OCI-LY3 (cell line): ENCODE data around the gene LGALS7B.

Experiments
- EZH2phosphoT487 ChIP-seq: fragments of 200-600 bp; shearing (Covaris generic); IDR thresholded peaks from 2 replicates; pipeline ENCODE4 v1.6.1; 2018; ENCODE audit warnings: antibody characterized with exemption, mixed run types, low read depth
- TF ChIP-seq, protein P1 (sequence below): fragments of 200-600, 300-600 bp; sonication (generic); IDR thresholded peaks from 2 replicates; pipeline ENCODE4 v1.5.1; 2014; ENCODE audit warnings: antibody characterized with exemption, low read length, low read depth

DNA sequence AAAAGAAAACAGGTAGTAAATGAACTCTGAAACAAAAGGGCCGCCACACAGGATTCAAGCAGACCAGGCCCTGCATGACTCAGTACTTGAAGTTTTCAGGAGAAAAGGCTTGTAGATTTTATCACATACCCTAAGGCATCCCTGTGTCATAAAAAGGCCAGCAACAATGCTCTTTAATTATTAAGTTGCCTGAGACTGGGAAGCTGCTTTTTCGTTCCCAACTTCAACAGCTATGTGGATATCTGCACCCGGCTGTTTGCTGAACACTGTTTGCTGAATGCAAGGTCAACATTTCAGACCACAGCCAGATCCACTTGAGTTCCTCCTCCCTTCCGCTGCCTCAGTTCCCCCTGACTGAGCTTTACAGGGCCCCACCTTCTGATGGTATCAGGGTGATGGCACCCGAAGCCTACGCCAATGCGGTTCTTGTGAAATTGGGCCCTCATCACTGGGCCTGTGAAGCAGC, 48.7 kb downstream of the LGALS7B start:
- TF ChIP-seq, protein P1, sequence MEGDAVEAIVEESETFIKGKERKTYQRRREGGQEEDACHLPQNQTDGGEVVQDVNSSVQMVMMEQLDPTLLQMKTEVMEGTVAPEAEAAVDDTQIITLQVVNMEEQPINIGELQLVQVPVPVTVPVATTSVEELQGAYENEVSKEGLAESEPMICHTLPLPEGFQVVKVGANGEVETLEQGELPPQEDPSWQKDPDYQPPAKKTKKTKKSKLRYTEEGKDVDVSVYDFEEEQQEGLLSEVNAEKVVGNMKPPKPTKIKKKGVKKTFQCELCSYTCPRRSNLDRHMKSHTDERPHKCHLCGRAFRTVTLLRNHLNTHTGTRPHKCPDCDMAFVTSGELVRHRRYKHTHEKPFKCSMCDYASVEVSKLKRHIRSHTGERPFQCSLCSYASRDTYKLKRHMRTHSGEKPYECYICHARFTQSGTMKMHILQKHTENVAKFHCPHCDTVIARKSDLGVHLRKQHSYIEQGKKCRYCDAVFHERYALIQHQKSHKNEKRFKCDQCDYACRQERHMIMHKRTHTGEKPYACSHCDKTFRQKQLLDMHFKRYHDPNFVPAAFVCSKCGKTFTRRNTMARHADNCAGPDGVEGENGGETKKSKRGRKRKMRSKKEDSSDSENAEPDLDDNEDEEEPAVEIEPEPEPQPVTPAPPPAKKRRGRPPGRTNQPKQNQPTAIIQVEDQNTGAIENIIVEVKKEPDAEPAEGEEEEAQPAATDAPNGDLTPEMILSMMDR, result no peak
- no peak for TF ChIP-seq EZH2phosphoT487
